ENCODE results near the gene PTGDR2. TPM values are rescaled to one million over a fixed set of nuclear protein-coding genes. Genes with fewer than 3 reads are reported as not detected.

Gene PTGDR2
- total RNA-seq, 1 experiment from 2014 or later, result not detected

DNA sequence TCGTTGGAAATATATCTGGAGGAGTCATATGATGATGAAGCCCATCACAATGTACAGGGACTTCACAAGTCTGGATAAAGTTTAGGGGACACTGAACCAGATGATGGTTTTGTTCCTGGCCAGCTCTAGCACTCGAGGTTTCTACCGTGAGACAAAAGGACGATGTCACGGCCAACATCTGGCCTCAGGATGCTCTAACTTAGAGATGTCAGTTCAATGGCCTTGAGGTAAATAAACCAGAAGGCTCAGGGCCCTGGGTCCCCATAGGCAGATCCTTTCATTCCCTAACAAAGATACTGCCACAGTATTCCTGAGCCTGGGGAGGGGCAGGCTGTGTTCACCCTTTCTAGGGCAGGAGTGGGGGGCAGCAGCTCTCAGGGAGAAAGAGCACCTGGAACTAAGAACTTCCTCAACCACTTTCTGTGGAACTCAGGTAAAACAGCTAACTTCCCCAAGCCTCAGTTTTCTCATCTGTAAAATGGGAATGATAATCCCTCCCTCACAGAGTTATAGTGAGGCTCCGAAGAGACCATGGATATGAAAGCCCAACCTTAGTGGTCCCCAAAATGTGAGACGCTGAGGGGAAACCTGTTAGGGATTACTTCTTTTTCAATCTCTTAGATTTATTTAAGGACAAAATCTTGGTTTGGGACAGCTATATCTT is 52.3 kb downstream of the PTGDR2 start:
- no peaks in the 10 kb centered on the region for H3K4me1 ChIP-seq (ENCODE audit: insufficient read depth, low read length)
- H3K9me2 ChIP-seq (replicated peaks; ENCODE audit: low read length), result no peaks in the 10 kb centered on the region
- H4K20me1 ChIP-seq (ENCODE audit: low read length), result no peaks in the 10 kb centered on the region
- H3K27ac ChIP-seq (ENCODE audit: low read length), result no peak overlapping the region
- no peak overlapping the region for H3K9ac ChIP-seq (ENCODE audit: low read length)
- H2AFZ ChIP-seq (ENCODE audit: low read length), result no peak overlapping the region
- no peak overlapping the region for H3K4me3 ChIP-seq (ENCODE audit: low read length)
- no peak overlapping the region for H3K4me2 ChIP-seq (ENCODE audit: low read length)
- no peaks in the 10 kb centered on the region for H3K79me2 ChIP-seq (ENCODE audit: low read length)
- H3K9me3 ChIP-seq (ENCODE audit: low read length), result no peaks in the 10 kb centered on the region
- TF ChIP-seq, protein P1, sequence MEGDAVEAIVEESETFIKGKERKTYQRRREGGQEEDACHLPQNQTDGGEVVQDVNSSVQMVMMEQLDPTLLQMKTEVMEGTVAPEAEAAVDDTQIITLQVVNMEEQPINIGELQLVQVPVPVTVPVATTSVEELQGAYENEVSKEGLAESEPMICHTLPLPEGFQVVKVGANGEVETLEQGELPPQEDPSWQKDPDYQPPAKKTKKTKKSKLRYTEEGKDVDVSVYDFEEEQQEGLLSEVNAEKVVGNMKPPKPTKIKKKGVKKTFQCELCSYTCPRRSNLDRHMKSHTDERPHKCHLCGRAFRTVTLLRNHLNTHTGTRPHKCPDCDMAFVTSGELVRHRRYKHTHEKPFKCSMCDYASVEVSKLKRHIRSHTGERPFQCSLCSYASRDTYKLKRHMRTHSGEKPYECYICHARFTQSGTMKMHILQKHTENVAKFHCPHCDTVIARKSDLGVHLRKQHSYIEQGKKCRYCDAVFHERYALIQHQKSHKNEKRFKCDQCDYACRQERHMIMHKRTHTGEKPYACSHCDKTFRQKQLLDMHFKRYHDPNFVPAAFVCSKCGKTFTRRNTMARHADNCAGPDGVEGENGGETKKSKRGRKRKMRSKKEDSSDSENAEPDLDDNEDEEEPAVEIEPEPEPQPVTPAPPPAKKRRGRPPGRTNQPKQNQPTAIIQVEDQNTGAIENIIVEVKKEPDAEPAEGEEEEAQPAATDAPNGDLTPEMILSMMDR (conservative IDR thresholded peaks at IDR 0.05; ENCODE audit: low read depth, low read length), result no peak
- no peak for TF ChIP-seq EZH2 (IDR thresholded peaks at IDR 0.05; ENCODE audit: low read length, unreplicated experiment)
- no peak for TF ChIP-seq EZH2phosphoT487 (IDR thresholded peaks at IDR 0.05; ENCODE audit: borderline replicate concordance, low read length)
- intact Hi-C loops (cut with micrococcal nuclease), result no loop called here
- no peaks in the 10 kb centered on the region for H3F3A ChIP-seq (ENCODE audit: low read length, unreplicated experiment)
- peaks cover 52% of the 10 kb centered on the region for H3K27me3 ChIP-seq (ENCODE audit: low read length)
- H3K36me3 ChIP-seq (ENCODE audit: low read depth, low read length), result no peaks in the 10 kb centered on the region
- ChIA-PET CTCF (no interaction called here), POLR2A (ENCODE audit: unreplicated experiment) (no interaction called here)
- no peak for ATAC-seq
- no peak for DNase-seq
- BruUV-seq (replicated peaks), result no TSS peak

DNA sequence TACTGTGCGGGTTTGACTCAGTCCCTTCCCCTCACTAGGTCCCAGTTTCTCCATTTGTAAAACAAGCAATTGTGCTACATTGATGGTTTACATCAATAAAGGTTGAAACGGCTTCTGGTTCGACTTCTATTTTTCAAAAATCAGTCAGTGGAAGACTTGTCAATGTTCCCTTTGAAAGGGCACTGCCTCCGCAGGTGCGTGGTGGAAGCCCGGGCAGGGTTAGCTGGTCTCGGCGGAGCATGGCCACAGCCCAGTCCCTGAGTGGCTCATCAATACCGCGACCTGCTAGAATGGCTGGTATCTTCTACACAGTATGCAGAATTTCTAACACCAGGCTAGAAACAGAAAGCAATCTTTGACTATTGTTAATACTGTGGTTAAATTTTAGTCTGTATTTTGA is 54.6 kb downstream of the PTGDR2 start:
- Histone ChIP-seq H4K20me1 (ENCODE audit: low read length) (no peaks in the 10 kb centered on the region), H3K36me3 (ENCODE audit: low read depth, low read length) (no peaks in the 10 kb centered on the region), H3K4me2 (ENCODE audit: low read length) (no peak overlapping the region), H3K27me3 (ENCODE audit: low read length) (peaks cover 52% of the 10 kb centered on the region), H3K27ac (ENCODE audit: low read length) (no peak overlapping the region), H3F3A (ENCODE audit: low read length, unreplicated experiment) (no peaks in the 10 kb centered on the region), H3K79me2 (ENCODE audit: low read length) (no peaks in the 10 kb centered on the region), H3K9ac (ENCODE audit: low read length) (no peak overlapping the region), H3K9me3 (ENCODE audit: low read length) (no peaks in the 10 kb centered on the region), H3K4me3 (ENCODE audit: low read length) (no peak overlapping the region), H3K9me2 (replicated peaks; ENCODE audit: low read length) (no peaks in the 10 kb centered on the region), H3K4me1 (ENCODE audit: insufficient read depth, low read length) (no peaks in the 10 kb centered on the region), H2AFZ (ENCODE audit: low read length) (no peak overlapping the region)
- ChIA-PET POLR2A (ENCODE audit: unreplicated experiment) (no interaction called here), CTCF (no interaction called here)
- TF ChIP-seq, protein P1 (conservative IDR thresholded peaks at IDR 0.05; ENCODE audit: low read depth, low read length), result no peak
- TF ChIP-seq EZH2phosphoT487 (IDR thresholded peaks at IDR 0.05; ENCODE audit: borderline replicate concordance, low read length) (no peak), EZH2 (IDR thresholded peaks at IDR 0.05; ENCODE audit: low read length, unreplicated experiment) (no peak)
- no TSS peak for BruUV-seq (replicated peaks)
- DNase-seq (no peak), ATAC-seq (no peak)
- intact Hi-C loops (cut with micrococcal nuclease), result no loop called here

Other genes with a start within 250 kb of the PTGDR2 start
- not detected in 2 replicates for gene MS4A8, start 156.3 kb downstream of the PTGDR2 start, total RNA-seq (2014; rRNA removed)
- gene MS4A18, start 131.2 kb downstream of the PTGDR2 start, total RNA-seq (2014; rRNA removed), result not detected in 2 replicates
- gene MS4A15, start 99.1 kb downstream of the PTGDR2 start, total RNA-seq (2014; rRNA removed), result not detected in 2 replicates
- gene MS4A10, start 70.6 kb downstream of the PTGDR2 start, total RNA-seq (2014; rRNA removed), result not detected in 2 replicates
- 67.9 and 108 TPM in 2 replicates for gene CCDC86, start 13.8 kb downstream of the PTGDR2 start, total RNA-seq (2014; rRNA removed)
- gene ZP1, start 11.6 kb upstream of the PTGDR2 start, total RNA-seq (2014; rRNA removed), result not detected in 2 replicates
- gene PRPF19, start 50.6 kb upstream of the PTGDR2 start, total RNA-seq (2014; rRNA removed), result 165 and 177 TPM in 2 replicates
- gene TMEM109, start 58.2 kb upstream of the PTGDR2 start, total RNA-seq (2014; rRNA removed), result 165 and 202 TPM in 2 replicates
- gene TMEM132A, start 68.5 kb upstream of the PTGDR2 start, total RNA-seq (2014; rRNA removed), result 84.2 and 88.1 TPM in 2 replicates
- not detected in 2 replicates for gene SLC15A3, start 96.2 kb upstream of the PTGDR2 start, total RNA-seq (2014; rRNA removed)
- not detected in 2 replicates for gene CD6, start 115.7 kb upstream of the PTGDR2 start, total RNA-seq (2014; rRNA removed)
- gene CD5, start 246.5 kb upstream of the PTGDR2 start, total RNA-seq (2014; rRNA removed), result 0.11 and 0.12 TPM in 2 replicates